Lower leg skin (tissue), 4 donors: Measurements from ENCODE around the gene DNMT3B. TPM values are rescaled to one million over a fixed set of nuclear protein-coding genes. Genes with fewer than 3 reads are reported as not detected.
"Not testable (repeated sequence)": the region's sequence is repeated elsewhere in the genome, so short reads cannot be mapped to it uniquely, and the experiment has no call there.

Source experiments
- DNase-seq, 2 donors: peaks; one replicate each; pipeline ENCODE4 v3.0.0-alpha.2; 2019; ENCODE audit warnings: low spot score in 2 of 2
- H3K4me3 ChIP-seq: fragments of 200-600 bp; sonication (generic); 2 replicates; pipeline ENCODE4 v1.5.1; 2017; ENCODE audit warnings: mild to moderate bottlenecking, low read depth; ENCODE audit not compliant: poor library complexity, severe bottlenecking
- CTCF ChIP-seq, 3 donors: fragments of 450-650 bp; IDR thresholded peaks; one replicate each; pipeline ENCODE4 v1.5.1; 2016; ENCODE audit warnings: antibody characterized with exemption in 3 of 3, mild to moderate bottlenecking in 3 of 3, moderate library complexity in 2 of 3
- POLR2A ChIP-seq, 2 donors: fragments of 450-650 bp; IDR thresholded peaks; one replicate each; pipeline ENCODE4 v1.6.1; 2016 to 2017; ENCODE audit warnings: antibody characterized with exemption in 2 of 2, mild to moderate bottlenecking in 1 of 2, moderate library complexity in 1 of 2
- WGBS, 2 donors: methylation state at CpG; one replicate each; pipeline ENCODE4 v1.1.5; 2018; 5-methylcytosine and 5-hydroxymethylcytosine counted together
- intact Hi-C: fragments of 100-400 bp; cut with DNase I; formaldehyde crosslinking; loops from one replicate; pipeline ENCODE4 v1.15.0; 2023; ENCODE audit warnings: low total_unique reads
- total RNA-seq, 4 donors: library from RNA; depleted of rRNA; stranded (reverse); fragments of >200 nt; gene quantifications; one replicate each; pipeline ENCODE4 v1.1.0, GENCODE V29; 2016

Gene DNMT3B
- total RNA-seq, 4 donors from 2014 or later: 2.0 to 3.4 (median 2.7) TPM

- DNase-seq: no peak
- no peak for TF ChIP-seq POLR2A (IDR thresholded peaks at IDR 0.05)
- TF ChIP-seq CTCF (IDR thresholded peaks at IDR 0.05): no peak
- intact Hi-C loops: no loop called here
- 58 to 69% methylated on average over 5 of the region's 5 CpGs for WGBS, 2 donors
- H3K4me3 ChIP-seq: no peak overlapping the region
Measured at GRCh38 chr20:32756156-32756555, 6.0 kb upstream of the DNMT3B start.

- intact Hi-C loops: no loop called here
- no peak for DNase-seq
- TF ChIP-seq CTCF (IDR thresholded peaks at IDR 0.05): no peak
- TF ChIP-seq POLR2A (IDR thresholded peaks at IDR 0.05): no peak
- 42 to 47% methylated on average over 6 of the region's 6 CpGs for WGBS, 2 donors
- H3K4me3 ChIP-seq: no peak overlapping the region
Measured at GRCh38 chr20:32761417-32761830, 761 bp upstream of the DNMT3B start.

GRCh38 chr20:32762754-32763201 is 593 bp downstream of the DNMT3B start:
- DNase-seq: no peak
- intact Hi-C loops: no loop called here
- TF ChIP-seq CTCF (IDR thresholded peaks at IDR 0.05) (no peak), POLR2A (IDR thresholded peaks at IDR 0.05) (no peak)
- 1% methylated on average over 14 to 28 of the region's 30 CpGs for WGBS, 2 donors
- peak overlapping the region; percentile 73 for H3K4me3 ChIP-seq

- WGBS, 2 donors: 24 to 32% methylated on average over 24 to 37 of the region's 40 CpGs
- no peak for DNase-seq
Measured at GRCh38 chr20:32763202-32764004, 1.2 kb downstream of the DNMT3B start.

GRCh38 chr20:32764005-32764960 is 2.1 kb downstream of the DNMT3B start:
- WGBS, 2 donors: 64 to 68% methylated on average over 17 of the region's 17 CpGs

More at GRCh38 chr20:32763202-32764004, 1.2 kb downstream of the DNMT3B start:
- TF ChIP-seq POLR2A (IDR thresholded peaks at IDR 0.05) (no peak), CTCF (IDR thresholded peaks at IDR 0.05) (no peak)
- peak overlapping the region; percentile 73 for H3K4me3 ChIP-seq
- intact Hi-C loops: no loop called here

GRCh38 chr20:32765230-32765875 is 3.2 kb downstream of the DNMT3B start:
- peak in 1 of 2 donors; percentile 64 for DNase-seq
- H3K4me3 ChIP-seq, intact Hi-C loops: not testable (repeated sequence)
- 70 to 78% methylated on average over 17 of the region's 17 CpGs for WGBS, 2 donors

More at GRCh38 chr20:32764005-32764960, 2.1 kb downstream of the DNMT3B start:
- TF ChIP-seq CTCF (IDR thresholded peaks at IDR 0.05): no peak
- DNase-seq: no peak
- H3K4me3 ChIP-seq: no peak overlapping the region
- intact Hi-C loops: no loop called here
